ENCODE measurements around the gene KRT25.

KRT25 gene

DNA sequence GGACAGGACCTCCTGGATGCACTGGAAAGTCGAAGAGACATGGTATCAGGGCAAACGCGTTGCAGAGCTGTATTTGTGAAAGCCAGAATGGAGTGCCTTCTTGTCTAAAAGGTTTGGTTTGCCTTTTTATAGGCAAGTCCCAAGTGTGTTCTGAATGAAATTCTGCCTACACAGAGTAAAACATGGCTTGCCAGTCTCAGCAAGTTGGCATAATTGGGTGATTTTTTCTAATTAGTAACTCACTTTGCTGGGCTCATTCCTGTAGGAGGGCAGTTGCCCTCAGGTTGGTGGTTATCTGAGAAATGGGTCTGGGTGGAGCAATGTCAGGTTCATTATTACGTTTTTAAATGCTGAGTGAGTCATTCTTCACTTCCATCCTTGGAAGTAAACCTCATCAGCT, at the start of gene KRT25:
TSS of gene KRT25 (minus strand) at position 101 of the 400 bp plus-strand sequence. CDS start at position 41, 60 bp downstream.
- no peak for DNase-seq (ENCODE audit: low spot score)

DNA sequence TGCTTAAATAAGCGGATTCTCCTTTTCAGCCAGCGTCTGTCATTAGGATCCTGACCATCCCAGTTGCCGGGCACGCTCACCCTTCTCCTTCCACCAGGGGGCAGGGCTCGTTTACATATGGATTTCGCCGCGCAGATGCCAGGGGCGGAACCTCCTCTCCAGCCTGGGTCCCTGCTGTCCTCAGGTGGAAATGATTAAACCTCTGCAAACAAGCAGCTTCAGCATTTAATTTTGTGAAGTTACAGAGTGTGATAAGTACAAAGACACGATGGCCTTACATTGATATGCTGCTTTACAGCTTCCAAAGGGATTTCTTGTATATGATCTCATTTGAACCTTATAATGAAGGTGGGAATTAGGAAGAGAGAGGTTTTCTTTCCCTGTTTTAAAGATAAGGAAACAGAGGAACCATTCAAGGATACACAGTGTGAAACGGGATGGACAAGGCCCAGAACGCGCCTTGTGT, 48.5 kb upstream of the KRT25 start:
- DNase-seq (ENCODE audit: low spot score): peak; percentile 11

DNA sequence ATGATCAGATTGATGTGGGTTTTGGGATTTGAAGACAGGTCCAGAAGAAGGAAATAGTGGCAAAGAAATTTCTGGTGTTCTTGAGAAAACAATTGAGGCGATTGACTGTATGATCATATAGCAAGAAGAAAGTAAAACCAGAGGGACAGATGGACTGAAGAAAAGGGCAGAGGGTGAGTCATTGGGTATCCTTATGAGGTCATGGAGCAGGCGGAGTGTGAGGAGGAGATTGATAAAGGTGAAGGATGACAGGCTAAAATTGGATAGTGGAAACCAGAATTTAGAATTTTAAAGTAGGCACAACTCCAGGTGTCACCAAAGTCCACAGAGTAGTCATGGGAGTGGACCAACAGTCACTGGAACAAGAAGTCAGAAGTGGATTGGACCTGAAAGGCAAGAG, 46.0 kb upstream of the KRT25 start:
- no peak for DNase-seq (ENCODE audit: low spot score)

DNA sequence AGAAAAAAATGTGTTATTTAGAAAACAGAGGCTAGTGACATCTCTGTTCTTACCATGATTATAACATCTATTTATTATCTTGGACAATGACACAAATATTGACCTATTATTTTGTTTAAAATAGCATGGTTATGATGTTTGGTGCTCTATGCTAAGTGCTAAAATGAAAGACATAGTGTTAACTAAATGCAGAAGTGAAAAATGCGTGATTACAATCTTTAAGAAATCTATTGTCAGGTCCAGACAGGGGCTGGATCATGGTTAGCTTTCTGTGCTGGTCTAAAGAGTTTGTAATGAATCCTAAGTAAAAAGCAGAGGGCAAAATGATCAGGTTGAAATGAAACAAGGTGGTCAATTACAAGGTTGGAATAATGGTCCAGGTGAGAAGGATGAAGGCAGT, 45.2 kb upstream of the KRT25 start:
- no peak for DNase-seq (ENCODE audit: low spot score)

DNA sequence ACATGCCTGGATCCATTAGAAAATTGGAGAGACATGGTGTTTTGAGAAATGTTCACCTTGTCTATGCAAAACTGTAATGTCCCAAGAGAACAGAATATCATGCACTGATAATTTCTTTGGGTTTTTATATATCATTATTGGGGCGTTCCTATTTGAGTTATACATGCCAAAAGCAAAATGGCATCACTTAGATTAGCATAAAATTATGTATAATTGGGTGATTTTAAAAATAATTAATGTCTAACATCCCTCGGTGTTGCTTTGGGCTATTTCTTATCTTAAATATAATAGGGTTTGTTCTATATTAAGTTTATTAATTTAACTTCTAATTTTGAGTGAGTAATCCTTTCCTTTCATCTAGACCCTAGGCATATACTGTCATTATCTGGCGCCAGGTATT, 44.7 kb upstream of the KRT25 start, which contains the start of gene KRT28:
TSS of gene KRT28 (minus strand) at position 101 of the 400 bp plus-strand sequence. CDS start at position 35, 66 bp downstream.
- no peak for DNase-seq (ENCODE audit: low spot score)

DNA sequence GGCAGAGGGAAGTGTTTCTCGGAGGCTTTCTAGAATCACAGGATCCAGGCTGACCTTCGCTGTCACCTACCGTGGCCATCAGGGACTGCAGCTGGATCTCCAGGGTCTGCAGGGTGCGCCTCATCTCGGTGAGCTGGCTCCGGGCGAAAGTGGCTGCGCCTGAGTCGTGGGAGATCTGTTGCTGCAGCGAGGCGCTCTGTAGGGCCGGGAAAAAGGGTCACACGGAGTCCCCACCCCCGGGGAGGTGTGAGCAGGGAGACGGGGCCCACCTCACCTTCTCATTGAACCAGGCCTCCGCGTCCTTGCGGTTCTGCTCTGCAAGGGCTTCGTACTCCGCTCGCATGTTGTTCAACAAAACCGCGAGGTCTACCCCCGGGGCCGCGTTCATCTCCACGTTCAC, 41.7 kb upstream of the KRT25 start:
- DNase-seq (ENCODE audit: low spot score): no peak

- no peak for DNase-seq (ENCODE audit: low spot score)
These were observed 40.0 kb upstream of the KRT25 start for GRCh38 chr17:40795019-40795667.

GRCh38 chr17:40794466-40794865, 39.3 kb upstream of the KRT25 start:
- DNase-seq (ENCODE audit: low spot score): no peak

GRCh38 chr17:40793832-40794231, 38.7 kb upstream of the KRT25 start:
- no peak for DNase-seq (ENCODE audit: low spot score)

- peak; percentile 5 for DNase-seq (ENCODE audit: low spot score)
These were observed 36.8 kb upstream of the KRT25 start for GRCh38 chr17:40791787-40792436.

DNA sequence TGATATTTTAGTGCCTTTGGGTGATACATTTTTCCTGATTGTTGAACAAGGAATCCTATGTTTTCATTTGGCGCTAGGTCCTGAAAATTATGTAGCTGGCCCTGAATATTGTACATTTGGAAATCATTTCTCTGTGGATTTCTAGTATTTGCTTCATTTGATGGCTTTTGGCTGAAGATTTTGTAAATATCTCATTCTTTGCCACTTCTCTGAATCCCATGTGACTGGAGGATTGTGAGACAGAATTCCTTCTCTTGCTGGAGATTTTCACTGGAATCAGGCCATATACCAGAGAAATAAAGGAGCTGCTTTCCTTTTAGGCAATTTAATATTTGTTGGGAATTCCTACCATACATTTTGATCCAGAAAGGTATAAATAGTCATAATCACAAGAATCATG, 36.0 kb upstream of the KRT25 start:
- no peak for DNase-seq (ENCODE audit: low spot score)

DNA sequence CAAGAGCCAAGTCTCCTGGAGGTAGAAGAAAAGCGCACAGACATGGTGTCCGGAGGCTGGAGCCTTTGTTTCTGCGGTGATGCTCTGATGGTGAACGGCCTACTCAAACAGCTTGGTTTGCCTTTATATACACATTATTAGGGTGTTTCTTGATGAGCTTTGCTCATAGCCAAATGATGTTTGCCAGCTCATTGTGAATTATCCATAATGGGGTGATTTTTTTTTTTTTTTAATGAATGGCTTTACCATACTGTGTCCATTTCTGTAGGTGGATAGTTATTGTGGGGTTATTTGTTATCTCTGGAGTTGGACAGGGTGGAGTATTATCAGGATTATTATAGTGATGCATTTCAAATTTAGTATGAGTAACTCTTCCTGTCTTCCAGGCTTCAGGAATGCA, 27.3 kb upstream of the KRT25 start, which contains the start of gene KRT27:
TSS of gene KRT27 (minus strand) at position 101 of the 400 bp plus-strand sequence. CDS start at position 44, 57 bp downstream.
- DNase-seq (ENCODE audit: low spot score): no peak

- no peak for DNase-seq (ENCODE audit: low spot score)
These were observed 24.2 kb upstream of the KRT25 start for GRCh38 chr17:40779181-40779909.

DNA sequence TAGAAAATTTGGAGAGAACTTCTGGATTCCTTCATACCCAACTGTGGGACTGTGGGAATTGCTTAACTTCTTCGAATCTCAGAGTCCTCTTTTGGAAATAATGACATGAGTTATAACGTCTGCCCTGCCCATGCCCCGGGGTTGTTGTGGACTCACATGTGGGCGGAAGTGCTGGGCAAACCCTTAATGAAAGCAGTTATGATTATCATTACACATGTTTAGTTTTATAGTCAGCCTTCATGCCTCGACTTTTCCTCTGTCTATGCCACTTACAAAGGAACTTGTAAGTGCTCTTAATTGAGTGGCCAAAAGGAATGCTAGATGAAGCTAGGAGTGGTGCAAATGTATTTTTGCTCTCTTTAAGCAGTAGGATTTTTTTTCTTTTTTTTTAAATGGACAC, 23.3 kb upstream of the KRT25 start:
- DNase-seq (ENCODE audit: low spot score): no peak

- no peak for DNase-seq (ENCODE audit: low spot score)
These were observed 22.8 kb upstream of the KRT25 start for GRCh38 chr17:40777971-40778370.

DNA sequence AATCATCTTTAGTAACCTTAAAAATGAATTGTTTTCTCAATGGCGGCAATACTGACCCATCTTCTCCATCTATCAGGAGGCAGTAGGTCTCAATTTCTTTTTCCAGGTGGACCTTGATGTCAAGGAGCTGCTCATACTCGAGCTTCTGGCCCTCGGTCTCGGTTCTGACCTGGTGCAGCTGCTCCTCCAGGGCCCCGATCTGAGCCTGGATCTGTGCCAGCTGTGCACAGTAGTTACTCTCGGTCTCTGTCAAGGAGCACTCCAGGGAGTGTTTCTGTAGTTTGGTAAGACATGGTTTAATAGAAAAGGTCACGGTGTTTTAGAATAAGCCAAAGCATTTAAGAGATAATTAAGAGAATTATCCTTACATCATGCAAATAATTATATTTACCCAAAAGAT, 22.3 kb upstream of the KRT25 start:
- no peak for DNase-seq (ENCODE audit: low spot score)

DNA sequence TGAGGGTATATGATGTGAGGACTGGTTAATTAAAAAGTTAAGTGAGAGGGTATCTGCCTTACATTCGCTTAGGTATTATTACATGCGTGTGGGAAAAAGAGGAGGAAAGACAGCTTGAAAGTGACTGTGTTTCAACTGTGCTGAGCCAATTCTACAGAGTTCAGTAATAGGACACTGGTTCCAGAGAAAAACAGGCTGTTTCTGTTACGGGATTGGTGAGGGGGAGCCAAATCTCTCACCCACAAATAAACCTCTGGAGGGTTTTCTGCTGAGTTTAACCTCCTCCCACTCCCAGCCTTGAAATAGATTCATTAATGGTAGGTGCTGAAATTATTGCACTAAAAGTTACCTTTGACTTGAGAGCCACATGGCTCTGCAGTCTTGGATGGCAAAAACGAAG, 20.8 kb upstream of the KRT25 start:
- DNase-seq (ENCODE audit: low spot score): no peak

DNA sequence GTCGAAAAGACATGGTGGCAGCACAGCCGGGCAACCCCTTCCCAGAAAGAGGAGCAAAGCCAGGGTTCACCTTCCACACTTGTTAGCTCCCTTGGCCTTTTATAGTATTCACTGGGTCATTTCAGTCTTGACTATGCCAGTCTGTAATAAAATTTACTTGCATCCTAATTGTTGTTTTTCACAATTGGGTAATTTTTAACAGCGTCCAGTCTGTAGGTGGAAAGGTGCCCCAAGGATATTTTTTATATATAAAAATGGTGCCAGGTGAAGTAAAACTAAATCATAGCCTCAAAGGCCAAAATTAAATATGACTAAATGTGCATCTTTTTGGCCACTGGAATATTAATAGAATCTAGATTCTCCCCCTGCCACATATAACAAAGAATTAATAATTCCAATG, 17.0 kb upstream of the KRT25 start, which contains the start of gene KRT26:
TSS of gene KRT26 (minus strand) at position 101 of the 400 bp plus-strand sequence. CDS start at position 13, 88 bp downstream.
- no peak for DNase-seq (ENCODE audit: low spot score)

DNA sequence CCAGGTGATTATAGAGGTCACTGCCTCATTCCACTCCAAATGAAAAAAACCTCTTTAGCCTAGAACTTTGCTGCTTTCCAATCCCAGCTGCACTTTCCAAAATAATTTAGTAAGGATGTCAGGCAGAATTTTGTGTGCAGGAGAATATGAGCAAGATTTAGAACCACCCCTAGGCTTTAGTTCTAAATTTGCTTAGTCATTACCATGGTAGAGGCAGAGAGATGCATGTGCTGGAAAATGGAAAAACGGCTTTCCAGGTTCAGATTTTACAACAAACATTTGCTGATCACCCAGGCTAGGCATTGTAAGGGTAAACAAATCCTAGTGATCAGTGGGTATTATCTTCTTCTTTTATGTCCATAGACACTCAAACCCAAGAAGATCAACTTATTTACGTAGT, 10.5 kb upstream of the KRT25 start:
- DNase-seq (ENCODE audit: low spot score): no peak

GRCh38 chr17:40763752-40764151, 8.6 kb upstream of the KRT25 start:
- no peak for DNase-seq (ENCODE audit: low spot score)

GRCh38 chr17:40760105-40761016, 5.2 kb upstream of the KRT25 start:
- no peak for DNase-seq (ENCODE audit: low spot score)

- no peak for DNase-seq (ENCODE audit: low spot score)
These were observed 1.3 kb downstream of the KRT25 start for GRCh38 chr17:40753804-40754203.

All from putamen (tissue), 1 donor.